Testis (tissue), 2 donors: Measurements from ENCODE around the gene GATAD2B.

Source experiments
- POLR2A ChIP-seq: fragments of 450-650 bp; IDR thresholded peaks from one replicate; pipeline ENCODE4 v1.6.1; 2017; ENCODE audit warnings: antibody characterized with exemption, mild to moderate bottlenecking, moderate library complexity
- TF ChIP-seq, protein P1 (sequence below), 3 experiments: fragments of 450-650 bp in 2 of 3; fragments of 200-600 bp in 1 of 3; sonication (generic) in 1 of 3; IDR thresholded peaks; one replicate each; pipeline ENCODE4 v1.5.1; 2016 to 2019; ENCODE audit warnings: antibody characterized with exemption in 3 of 3, mild to moderate bottlenecking in 2 of 3, moderate library complexity in 1 of 3

DNA sequence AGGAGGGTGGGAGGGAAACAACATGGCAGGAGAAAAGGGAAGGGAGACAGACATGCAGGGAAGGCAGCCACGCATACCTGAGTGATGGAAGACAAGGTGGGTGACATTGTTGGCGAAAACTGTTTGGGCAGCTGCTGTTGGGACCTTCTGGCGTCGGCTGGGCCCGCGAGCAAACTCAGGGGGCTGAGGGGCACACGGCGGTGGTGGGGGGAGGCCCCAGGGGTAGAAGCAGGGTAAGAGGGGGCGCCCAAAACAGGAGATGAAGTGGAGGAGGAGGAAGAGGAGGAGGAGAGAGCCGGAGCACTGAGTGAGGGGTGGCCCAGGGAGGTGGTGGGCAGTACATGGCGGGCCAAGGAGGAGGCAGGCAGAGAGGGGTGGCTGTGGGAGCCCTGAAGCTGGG, 28.4 kb upstream of the GATAD2B start:
- TF ChIP-seq, protein P1, sequence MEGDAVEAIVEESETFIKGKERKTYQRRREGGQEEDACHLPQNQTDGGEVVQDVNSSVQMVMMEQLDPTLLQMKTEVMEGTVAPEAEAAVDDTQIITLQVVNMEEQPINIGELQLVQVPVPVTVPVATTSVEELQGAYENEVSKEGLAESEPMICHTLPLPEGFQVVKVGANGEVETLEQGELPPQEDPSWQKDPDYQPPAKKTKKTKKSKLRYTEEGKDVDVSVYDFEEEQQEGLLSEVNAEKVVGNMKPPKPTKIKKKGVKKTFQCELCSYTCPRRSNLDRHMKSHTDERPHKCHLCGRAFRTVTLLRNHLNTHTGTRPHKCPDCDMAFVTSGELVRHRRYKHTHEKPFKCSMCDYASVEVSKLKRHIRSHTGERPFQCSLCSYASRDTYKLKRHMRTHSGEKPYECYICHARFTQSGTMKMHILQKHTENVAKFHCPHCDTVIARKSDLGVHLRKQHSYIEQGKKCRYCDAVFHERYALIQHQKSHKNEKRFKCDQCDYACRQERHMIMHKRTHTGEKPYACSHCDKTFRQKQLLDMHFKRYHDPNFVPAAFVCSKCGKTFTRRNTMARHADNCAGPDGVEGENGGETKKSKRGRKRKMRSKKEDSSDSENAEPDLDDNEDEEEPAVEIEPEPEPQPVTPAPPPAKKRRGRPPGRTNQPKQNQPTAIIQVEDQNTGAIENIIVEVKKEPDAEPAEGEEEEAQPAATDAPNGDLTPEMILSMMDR (IDR thresholded peaks at IDR 0.05) = no peak
- TF ChIP-seq POLR2A = no peak
